AG08395 (cell line): ENCODE data around the gene CCDC68.

Experiments used
- DNase-seq: peaks from one replicate; pipeline ENCODE4 v3.0.0; 2012; ENCODE audit warnings: mixed read lengths, low spot score

CCDC68 gene

GRCh38 chr18:54958704-54959625, at the start of gene CCDC68:
CCDC68 (minus strand) TSS chr18:54959461; CDS start chr18:54942791, 16,670 bp downstream.
- DNase-seq = no peak

GRCh38 chr18:55007602-55008001, 48.3 kb upstream of the CCDC68 start:
- DNase-seq = no peak

GRCh38 chr18:55003695-55004094, 44.4 kb upstream of the CCDC68 start:
- DNase-seq = peak; percentile 10

GRCh38 chr18:55002261-55002660, 43.0 kb upstream of the CCDC68 start:
- DNase-seq = no peak

GRCh38 chr18:55001394-55002024, 42.2 kb upstream of the CCDC68 start:
- DNase-seq = no peak

- DNase-seq = no peak
Measured at GRCh38 chr18:55000529-55000928, 41.3 kb upstream of the CCDC68 start.

- DNase-seq = no peak
Measured at GRCh38 chr18:54999016-54999415, 39.8 kb upstream of the CCDC68 start.

- no peak for DNase-seq
Measured at GRCh38 chr18:54995421-54996143, 36.3 kb upstream of the CCDC68 start.

- no peak for DNase-seq
Measured at GRCh38 chr18:54991981-54992380, 32.7 kb upstream of the CCDC68 start.

GRCh38 chr18:54984908-54985307, 25.6 kb upstream of the CCDC68 start:
- DNase-seq = no peak

- no peak for DNase-seq
Measured at GRCh38 chr18:54983791-54984190, 24.5 kb upstream of the CCDC68 start.

- DNase-seq = peak; percentile 60
Measured at GRCh38 chr18:54983041-54983686, 23.9 kb upstream of the CCDC68 start.

- DNase-seq = no peak
Measured at GRCh38 chr18:54981076-54981475, 21.8 kb upstream of the CCDC68 start.

GRCh38 chr18:54975598-54975997, 16.3 kb upstream of the CCDC68 start:
- DNase-seq = no peak

- no peak for DNase-seq
Measured at GRCh38 chr18:54973046-54973445, 13.8 kb upstream of the CCDC68 start.

- DNase-seq = no peak
Measured at GRCh38 chr18:54968807-54969206, 9.5 kb upstream of the CCDC68 start.

GRCh38 chr18:54968237-54968636, 9.0 kb upstream of the CCDC68 start:
- peak; percentile 53 for DNase-seq

- DNase-seq = no peak
Measured at GRCh38 chr18:54967786-54968185, 8.5 kb upstream of the CCDC68 start.

- no peak for DNase-seq
Measured at GRCh38 chr18:54964741-54965140, 5.5 kb upstream of the CCDC68 start.

- DNase-seq = no peak
Measured at GRCh38 chr18:54962919-54963645, 3.8 kb upstream of the CCDC68 start.

- no peak for DNase-seq
Measured at GRCh38 chr18:54961868-54962267, 2.6 kb upstream of the CCDC68 start.
